ENCODE data around the gene YIPF5.

YIPF5 gene

GRCh38 chr5:144198386-144198785 is 27.9 kb upstream of the YIPF5 start:
- TF ChIP-seq TAF1 (IDR thresholded peaks at IDR 0.05; ENCODE audit: borderline replicate concordance, low read depth, low read length) (no peak), POLR2AphosphoS5 (IDR thresholded peaks at IDR 0.05; ENCODE audit: low read depth, low read length) (no peak), POLR2A (IDR thresholded peaks at IDR 0.05; ENCODE audit: low read depth, low read length) (no peak)
- FAIRE-seq (no peak), DNase-seq (ENCODE audit: insufficient read length) (no peak)

GRCh38 chr5:144196612-144197011 is 26.2 kb upstream of the YIPF5 start:
- FAIRE-seq (no peak), DNase-seq (ENCODE audit: insufficient read length) (no peak)
- no peak for TF ChIP-seq POLR2A (IDR thresholded peaks at IDR 0.05; ENCODE audit: low read depth, low read length)

- TF ChIP-seq TAF1 (IDR thresholded peaks at IDR 0.05; ENCODE audit: borderline replicate concordance, low read depth, low read length) (no peak), POLR2A (IDR thresholded peaks at IDR 0.05; ENCODE audit: low read depth, low read length) (no peak), POLR2AphosphoS5 (IDR thresholded peaks at IDR 0.05; ENCODE audit: low read depth, low read length) (no peak)
- FAIRE-seq: no peak
These were observed 25.0 kb upstream of the YIPF5 start for GRCh38 chr5:144195448-144195847.

GRCh38 chr5:144194144-144194543 is 23.7 kb upstream of the YIPF5 start:
- no peak for TF ChIP-seq TAF1 (IDR thresholded peaks at IDR 0.05; ENCODE audit: borderline replicate concordance, low read depth, low read length)
- TF ChIP-seq POLR2A (IDR thresholded peaks at IDR 0.05; ENCODE audit: low read depth, low read length): no peak
- no peak for TF ChIP-seq POLR2AphosphoS5 (IDR thresholded peaks at IDR 0.05; ENCODE audit: low read depth, low read length)
- FAIRE-seq: no peak
- DNase-seq (ENCODE audit: insufficient read length): no peak

More at GRCh38 chr5:144195448-144195847, 25.0 kb upstream of the YIPF5 start:
- no peak for DNase-seq (ENCODE audit: insufficient read length)

GRCh38 chr5:144192661-144193060 is 22.2 kb upstream of the YIPF5 start:
- DNase-seq (ENCODE audit: insufficient read length) (no peak), FAIRE-seq (no peak)
- TF ChIP-seq TAF1 (IDR thresholded peaks at IDR 0.05; ENCODE audit: borderline replicate concordance, low read depth, low read length) (no peak), POLR2AphosphoS5 (IDR thresholded peaks at IDR 0.05; ENCODE audit: low read depth, low read length) (no peak), POLR2A (IDR thresholded peaks at IDR 0.05; ENCODE audit: low read depth, low read length) (no peak)

- TF ChIP-seq POLR2A (IDR thresholded peaks at IDR 0.05; ENCODE audit: low read depth, low read length) (no peak), TAF1 (IDR thresholded peaks at IDR 0.05; ENCODE audit: borderline replicate concordance, low read depth, low read length) (no peak), POLR2AphosphoS5 (IDR thresholded peaks at IDR 0.05; ENCODE audit: low read depth, low read length) (no peak)
- DNase-seq (ENCODE audit: insufficient read length) (peak; percentile 14), FAIRE-seq (peak; percentile 93)
These were observed 21.5 kb upstream of the YIPF5 start for GRCh38 chr5:144191998-144192397.

GRCh38 chr5:144191531-144191930 is 21.1 kb upstream of the YIPF5 start:
- DNase-seq (ENCODE audit: insufficient read length) (no peak), FAIRE-seq (no peak)
- no peak for TF ChIP-seq TAF1 (IDR thresholded peaks at IDR 0.05; ENCODE audit: borderline replicate concordance, low read depth, low read length)
- no peak for TF ChIP-seq POLR2A (IDR thresholded peaks at IDR 0.05; ENCODE audit: low read depth, low read length)
- TF ChIP-seq POLR2AphosphoS5 (IDR thresholded peaks at IDR 0.05; ENCODE audit: low read depth, low read length): no peak

GRCh38 chr5:144189800-144190429 is 19.5 kb upstream of the YIPF5 start:
- TF ChIP-seq TAF1 (IDR thresholded peaks at IDR 0.05; ENCODE audit: borderline replicate concordance, low read depth, low read length) (no peak), POLR2A (IDR thresholded peaks at IDR 0.05; ENCODE audit: low read depth, low read length) (0 out of 2 replicates have a peak, but pooled peaks have one; percentile 25)
- no peak for DNase-seq (ENCODE audit: insufficient read length)
- peak; percentile 96 for FAIRE-seq

GRCh38 chr5:144187699-144188294 is 17.3 kb upstream of the YIPF5 start:
- DNase-seq (ENCODE audit: insufficient read length) (peak; percentile 9), FAIRE-seq (peak; percentile 94)
- TF ChIP-seq POLR2A (IDR thresholded peaks at IDR 0.05; ENCODE audit: low read depth, low read length) (no peak), POLR2AphosphoS5 (IDR thresholded peaks at IDR 0.05; ENCODE audit: low read depth, low read length) (no peak), TAF1 (IDR thresholded peaks at IDR 0.05; ENCODE audit: borderline replicate concordance, low read depth, low read length) (no peak)

- FAIRE-seq (no peak), DNase-seq (ENCODE audit: insufficient read length) (no peak)
- TF ChIP-seq POLR2A (IDR thresholded peaks at IDR 0.05; ENCODE audit: low read depth, low read length) (no peak), TAF1 (IDR thresholded peaks at IDR 0.05; ENCODE audit: borderline replicate concordance, low read depth, low read length) (no peak), POLR2AphosphoS5 (IDR thresholded peaks at IDR 0.05; ENCODE audit: low read depth, low read length) (no peak)
These were observed 12.9 kb upstream of the YIPF5 start for GRCh38 chr5:144183254-144183889.

GRCh38 chr5:144179226-144179625 is 8.8 kb upstream of the YIPF5 start:
- DNase-seq (ENCODE audit: insufficient read length): no peak

GRCh38 chr5:144177548-144177947 is 7.1 kb upstream of the YIPF5 start:
- FAIRE-seq (no peak), DNase-seq (ENCODE audit: insufficient read length) (no peak)
- TF ChIP-seq TAF1 (IDR thresholded peaks at IDR 0.05; ENCODE audit: borderline replicate concordance, low read depth, low read length): no peak
- no peak for TF ChIP-seq POLR2AphosphoS5 (IDR thresholded peaks at IDR 0.05; ENCODE audit: low read depth, low read length)
- TF ChIP-seq POLR2A (IDR thresholded peaks at IDR 0.05; ENCODE audit: low read depth, low read length): no peak

More at GRCh38 chr5:144179226-144179625, 8.8 kb upstream of the YIPF5 start:
- peak; percentile 14 for FAIRE-seq
- no peak for TF ChIP-seq TAF1 (IDR thresholded peaks at IDR 0.05; ENCODE audit: borderline replicate concordance, low read depth, low read length)
